OCI-LY1 (cell line): ENCODE results near the gene ATF5.

Experiments used
- H2AFZ ChIP-seq: fragments of 200-600 bp; sonication (generic), shearing (Covaris generic); 2 replicates; pipeline ENCODE4 v1.6.0; 2014; ENCODE audit warnings: antibody characterized with exemption, mild to moderate bottlenecking, low read length
- H3F3A ChIP-seq: fragments of 200-600 bp; sonication (generic), shearing (Covaris generic); 2 replicates; pipeline ENCODE4 v1.6.0; 2014; ENCODE audit warnings: mild to moderate bottlenecking, antibody characterized with exemption, low read length, moderate library complexity; ENCODE audit not compliant: insufficient read depth
- H3K27ac ChIP-seq: fragments of 200-600 bp; sonication (generic); 2 replicates; pipeline ENCODE4 v1.5.1; 2014; ENCODE audit warnings: low read length, mixed run types, mild to moderate bottlenecking, low read depth; ENCODE audit not compliant: poor library complexity, severe bottlenecking
- H3K27me3 ChIP-seq: fragments of 200-600 bp; sonication (generic); 2 replicates; pipeline ENCODE4 v1.6.0; 2014; ENCODE audit warnings: antibody characterized with exemption, mild to moderate bottlenecking, low read length, moderate library complexity; ENCODE audit not compliant: insufficient read depth
- H3K36me3 ChIP-seq: fragments of 200-600 bp; sonication (generic); 2 replicates; pipeline ENCODE4 v1.6.1; 2014; ENCODE audit warnings: mild to moderate bottlenecking, antibody characterized with exemption, low read length, moderate library complexity, mixed read lengths; ENCODE audit not compliant: insufficient read depth
- H3K4me1 ChIP-seq: fragments of 200-600 bp; sonication (generic); 2 replicates; pipeline ENCODE4 v1.5.1; 2014; ENCODE audit warnings: mild to moderate bottlenecking, low read length, moderate library complexity; ENCODE audit not compliant: insufficient read depth, severe bottlenecking
- H3K4me2 ChIP-seq: fragments of 200-600 bp; sonication (generic), shearing (Covaris generic); 2 replicates; pipeline ENCODE4 v1.6.1; 2014; ENCODE audit warnings: low read length
- H3K4me3 ChIP-seq: fragments of 200-600 bp; sonication (generic); 2 replicates; pipeline ENCODE4 v1.5.1; 2014; ENCODE audit warnings: low read length, low read depth, mild to moderate bottlenecking, mixed read lengths; ENCODE audit not compliant: poor library complexity, severe bottlenecking
- H3K79me2 ChIP-seq: fragments of 200-600 bp; shearing (Covaris generic); 2 replicates; pipeline ENCODE4 v1.6.1; 2016; ENCODE audit warnings: mixed run types, low read length, mixed read lengths; ENCODE audit not compliant: insufficient read depth
- H3K9ac ChIP-seq: fragments of 200-600 bp; sonication (generic), shearing (Covaris generic); 2 replicates; pipeline ENCODE4 v1.6.1; 2014; ENCODE audit warnings: mild to moderate bottlenecking, low read length, mixed read lengths
- H3K9me2 ChIP-seq: fragments of 200-600 bp; sonication (generic), shearing (Covaris generic); 2 replicates; pipeline ENCODE4 v1.6.1; 2014; ENCODE audit warnings: low read depth, mild to moderate bottlenecking, low read length, mixed read lengths
- H3K9me3 ChIP-seq: fragments of 200-600 bp; shearing (Covaris generic); 2 replicates; pipeline ENCODE4 v1.6.1; 2014; ENCODE audit warnings: low read length, mixed read lengths
- H4K20me1 ChIP-seq: fragments of 200-600 bp; sonication (generic), shearing (Covaris generic); 2 replicates; pipeline ENCODE4 v1.6.0; 2016; ENCODE audit warnings: mild to moderate bottlenecking, low read length; ENCODE audit not compliant: insufficient read depth
- EZH2 ChIP-seq: fragments of 200-600 bp; sonication (generic), shearing (Covaris generic); IDR thresholded peaks from 2 replicates; pipeline ENCODE4 v1.8.0; 2017; ENCODE audit warnings: borderline replicate concordance, mixed run types, mild to moderate bottlenecking, antibody characterized with exemption, low read length, moderate library complexity, mixed read lengths
- TF ChIP-seq, protein P1 (sequence below): fragments of 200-600 bp; sonication (generic), shearing (Covaris generic); IDR thresholded peaks from 2 replicates; pipeline ENCODE4 v1.5.1; 2017; ENCODE audit warnings: mild to moderate bottlenecking, antibody characterized with exemption, low read length, moderate library complexity, mixed read lengths

The ATF5 gene

GRCh38 chr19:49932041-49932451, 3.0 kb downstream of the ATF5 start:
- TF ChIP-seq, protein P1, sequence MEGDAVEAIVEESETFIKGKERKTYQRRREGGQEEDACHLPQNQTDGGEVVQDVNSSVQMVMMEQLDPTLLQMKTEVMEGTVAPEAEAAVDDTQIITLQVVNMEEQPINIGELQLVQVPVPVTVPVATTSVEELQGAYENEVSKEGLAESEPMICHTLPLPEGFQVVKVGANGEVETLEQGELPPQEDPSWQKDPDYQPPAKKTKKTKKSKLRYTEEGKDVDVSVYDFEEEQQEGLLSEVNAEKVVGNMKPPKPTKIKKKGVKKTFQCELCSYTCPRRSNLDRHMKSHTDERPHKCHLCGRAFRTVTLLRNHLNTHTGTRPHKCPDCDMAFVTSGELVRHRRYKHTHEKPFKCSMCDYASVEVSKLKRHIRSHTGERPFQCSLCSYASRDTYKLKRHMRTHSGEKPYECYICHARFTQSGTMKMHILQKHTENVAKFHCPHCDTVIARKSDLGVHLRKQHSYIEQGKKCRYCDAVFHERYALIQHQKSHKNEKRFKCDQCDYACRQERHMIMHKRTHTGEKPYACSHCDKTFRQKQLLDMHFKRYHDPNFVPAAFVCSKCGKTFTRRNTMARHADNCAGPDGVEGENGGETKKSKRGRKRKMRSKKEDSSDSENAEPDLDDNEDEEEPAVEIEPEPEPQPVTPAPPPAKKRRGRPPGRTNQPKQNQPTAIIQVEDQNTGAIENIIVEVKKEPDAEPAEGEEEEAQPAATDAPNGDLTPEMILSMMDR: no peak
- no peak for TF ChIP-seq EZH2
- Histone ChIP-seq H3K79me2 (peaks cover 17% of the 10 kb centered on the region), H3F3A (0 out of 2 replicates have a peak, but pooled peaks cover 2% of the 10 kb centered on the region), H3K36me3 (peaks cover 58% of the 10 kb centered on the region), H3K4me3 (no peak overlapping the region), H3K4me2 (no peak overlapping the region), H3K9me2 (no peaks in the 10 kb centered on the region), H3K27ac (no peak overlapping the region), H4K20me1 (no peaks in the 10 kb centered on the region), H3K9ac (no peak overlapping the region), H3K4me1 (peaks cover 36% of the 10 kb centered on the region), H2AFZ (no peak overlapping the region), H3K27me3 (no peaks in the 10 kb centered on the region), H3K9me3 (no peaks in the 10 kb centered on the region)

GRCh38 chr19:49932731-49933131, 3.7 kb downstream of the ATF5 start:
- no peaks in the 10 kb centered on the region for H3K9me2 ChIP-seq
- H4K20me1 ChIP-seq: no peaks in the 10 kb centered on the region
- H3K4me1 ChIP-seq: peaks cover 30% of the 10 kb centered on the region
- 0 out of 2 replicates have a peak, but pooled peaks cover 2% of the 10 kb centered on the region for H3F3A ChIP-seq
- H2AFZ ChIP-seq: no peak overlapping the region
- H3K9ac ChIP-seq: no peak overlapping the region
- TF ChIP-seq, protein P1: no peak
- no peak for TF ChIP-seq EZH2
- H3K4me2 ChIP-seq: no peak overlapping the region
- H3K27ac ChIP-seq: no peak overlapping the region
- H3K79me2 ChIP-seq: peaks cover 11% of the 10 kb centered on the region
- no peaks in the 10 kb centered on the region for H3K27me3 ChIP-seq
- H3K9me3 ChIP-seq: no peaks in the 10 kb centered on the region
- peaks cover 51% of the 10 kb centered on the region for H3K36me3 ChIP-seq
- no peak overlapping the region for H3K4me3 ChIP-seq

GRCh38 chr19:49933643-49934042, 4.6 kb downstream of the ATF5 start:
- no peak overlapping the region for H3K4me3 ChIP-seq
- H3K27ac ChIP-seq: no peak overlapping the region
- H3K36me3 ChIP-seq: peaks cover 47% of the 10 kb centered on the region
- H3K9me3 ChIP-seq: no peaks in the 10 kb centered on the region
- TF ChIP-seq, protein P1: no peak
- no peak for TF ChIP-seq EZH2
- H3F3A ChIP-seq: 0 out of 2 replicates have a peak, but pooled peaks cover 2% of the 10 kb centered on the region
- H3K9me2 ChIP-seq: no peaks in the 10 kb centered on the region
- H4K20me1 ChIP-seq: no peaks in the 10 kb centered on the region
- no peak overlapping the region for H3K4me2 ChIP-seq
- H3K27me3 ChIP-seq: no peaks in the 10 kb centered on the region
- H2AFZ ChIP-seq: no peak overlapping the region
- no peak overlapping the region for H3K9ac ChIP-seq
- peaks cover 3% of the 10 kb centered on the region for H3K79me2 ChIP-seq
- peaks cover 20% of the 10 kb centered on the region for H3K4me1 ChIP-seq
